Thoracic aorta (tissue), 2 donors: ENCODE measurements around the gene RUNX2. TPM values are rescaled to one million over a fixed set of nuclear protein-coding genes. Genes with fewer than 3 reads are reported as not detected.

Experiments used
- ATAC-seq: fragments of 150-250 bp; one replicate; pipeline ENCODE4 v1.8.0; 2017; ENCODE audit warnings: low read depth; ENCODE audit not compliant: insufficient number of reproducible peaks, low FRiP score
- DNase-seq: peaks from one replicate; pipeline ENCODE4 v3.0.0-alpha.2; 2020; ENCODE audit warnings: low spot score
- H3K27ac ChIP-seq, 2 donors: fragments of 200-600 bp; sonication (generic); 1 replicate in 1 of 2; 2 replicates in 1 of 2; pipeline ENCODE4 v1.5.1; 2016; ENCODE audit warnings: mild to moderate bottlenecking in 2 of 2, moderate library complexity in 2 of 2
- H3K27me3 ChIP-seq: fragments of 200-600 bp; sonication (generic); replicated peaks from 2 replicates; pipeline ENCODE4 v1.6.0; 2016; ENCODE audit warnings: mild to moderate bottlenecking; ENCODE audit not compliant: insufficient read depth
- H3K36me3 ChIP-seq: fragments of 200-600 bp; sonication (generic); one replicate; pipeline ENCODE4 v1.5.1; 2016
- H3K4me1 ChIP-seq, 2 donors: fragments of 200-600 bp; sonication (generic); 1 replicate in 1 of 2; 2 replicates in 1 of 2; pipeline versions ENCODE4 v1.5.1 to v1.6.0; 2016; ENCODE audit warnings: low read depth in 2 of 2, mild to moderate bottlenecking in 1 of 2; ENCODE audit not compliant: control insufficient read depth in 1 of 2
- H3K4me3 ChIP-seq: fragments of 200-600 bp; sonication (generic); 2 replicates; pipeline ENCODE4 v1.5.1; 2016; ENCODE audit warnings: mild to moderate bottlenecking
- H3K9me3 ChIP-seq: fragments of 200-600 bp; sonication (generic); 2 replicates; pipeline ENCODE4 v1.5.1; 2016
- total RNA-seq, 2 donors: library from RNA; depleted of rRNA; stranded (reverse); fragments of >200 nt; gene quantifications; one replicate each; pipeline versions ENCODE4 v1.1.0 to v1.2.3, GENCODE V29; 2016
- TF ChIP-seq, protein P1 (sequence below): fragments of 200-600 bp; sonication (generic); IDR thresholded peaks from one replicate; pipeline ENCODE4 v1.5.1; 2019; ENCODE audit warnings: antibody characterized with exemption

Gene RUNX2
- total RNA-seq, 2 donors from 2014 or later, result 3.2 to 7.9 TPM

DNA sequence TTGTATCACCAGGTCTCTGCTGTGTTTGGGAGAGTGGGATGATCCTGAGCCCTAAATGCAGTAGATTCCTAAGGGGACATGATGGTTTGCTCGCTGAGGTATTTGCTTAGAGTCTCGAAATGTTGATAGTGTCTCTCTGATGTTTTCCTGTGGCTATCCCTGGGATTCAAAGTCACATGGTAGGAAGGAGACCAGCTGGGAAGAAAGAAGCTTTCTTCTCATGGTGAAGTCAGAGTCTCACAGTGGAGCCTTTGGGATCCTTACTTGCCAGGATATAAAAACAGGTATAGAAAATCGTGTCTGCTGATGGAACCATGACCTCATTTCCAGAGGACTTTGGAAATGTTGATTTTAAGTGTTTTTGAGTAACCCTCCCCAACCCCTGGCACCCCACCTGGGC lies 308.9 kb downstream of the RUNX2 start:
- no peaks in the 10 kb centered on the region for H3K36me3 ChIP-seq
- TF ChIP-seq, protein P1, sequence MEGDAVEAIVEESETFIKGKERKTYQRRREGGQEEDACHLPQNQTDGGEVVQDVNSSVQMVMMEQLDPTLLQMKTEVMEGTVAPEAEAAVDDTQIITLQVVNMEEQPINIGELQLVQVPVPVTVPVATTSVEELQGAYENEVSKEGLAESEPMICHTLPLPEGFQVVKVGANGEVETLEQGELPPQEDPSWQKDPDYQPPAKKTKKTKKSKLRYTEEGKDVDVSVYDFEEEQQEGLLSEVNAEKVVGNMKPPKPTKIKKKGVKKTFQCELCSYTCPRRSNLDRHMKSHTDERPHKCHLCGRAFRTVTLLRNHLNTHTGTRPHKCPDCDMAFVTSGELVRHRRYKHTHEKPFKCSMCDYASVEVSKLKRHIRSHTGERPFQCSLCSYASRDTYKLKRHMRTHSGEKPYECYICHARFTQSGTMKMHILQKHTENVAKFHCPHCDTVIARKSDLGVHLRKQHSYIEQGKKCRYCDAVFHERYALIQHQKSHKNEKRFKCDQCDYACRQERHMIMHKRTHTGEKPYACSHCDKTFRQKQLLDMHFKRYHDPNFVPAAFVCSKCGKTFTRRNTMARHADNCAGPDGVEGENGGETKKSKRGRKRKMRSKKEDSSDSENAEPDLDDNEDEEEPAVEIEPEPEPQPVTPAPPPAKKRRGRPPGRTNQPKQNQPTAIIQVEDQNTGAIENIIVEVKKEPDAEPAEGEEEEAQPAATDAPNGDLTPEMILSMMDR, result no peak

DNA sequence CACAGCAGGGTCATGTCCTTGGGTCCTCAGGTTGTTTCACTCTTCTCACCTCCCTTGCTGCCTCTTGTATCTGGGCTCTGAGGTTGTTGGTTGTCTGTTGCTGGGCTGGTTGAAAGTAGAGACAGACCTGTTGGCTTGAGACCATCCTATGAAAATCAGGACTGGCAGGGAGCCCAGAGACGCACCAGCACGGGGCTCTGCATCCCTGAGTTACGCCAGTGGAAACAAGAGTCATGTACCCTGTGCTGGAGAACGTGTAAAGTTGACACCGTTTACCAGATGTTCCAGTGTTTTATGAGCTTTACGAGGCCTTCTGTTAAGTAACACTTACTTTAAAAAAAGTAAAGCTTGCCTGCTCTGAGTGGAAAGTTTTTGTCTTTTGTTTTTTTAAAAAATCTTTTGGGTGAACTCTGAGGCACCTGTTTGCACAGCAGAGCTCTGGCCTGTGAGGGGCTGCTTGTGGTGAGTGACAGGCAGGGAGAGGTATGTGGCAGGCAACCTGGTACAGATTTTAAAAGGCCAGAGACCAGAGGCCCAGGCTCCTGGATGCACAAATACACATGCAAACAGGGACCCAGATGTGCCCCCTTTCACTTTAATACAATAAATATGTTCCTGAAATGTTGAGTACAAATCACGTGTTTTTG lies 309.6 kb downstream of the RUNX2 start:
- Histone ChIP-seq H3K4me1 (no peaks in the 10 kb centered on the region), H3K4me3 (no peak overlapping the region), H3K36me3 (no peaks in the 10 kb centered on the region), H3K9me3 (no peaks in the 10 kb centered on the region), H3K27ac (no peak overlapping the region), H3K27me3 (no peaks in the 10 kb centered on the region)
- ATAC-seq, result no peak
- DNase-seq, result no peak
- TF ChIP-seq, protein P1, result no peak

More for the DNA sequence above, 308.9 kb downstream of the RUNX2 start:
- ATAC-seq (no peak), DNase-seq (no peak)
- Histone ChIP-seq H3K4me3 (no peak overlapping the region), H3K27me3 (no peaks in the 10 kb centered on the region), H3K4me1 (no peaks in the 10 kb centered on the region), H3K9me3 (no peaks in the 10 kb centered on the region), H3K27ac (no peak overlapping the region)

DNA sequence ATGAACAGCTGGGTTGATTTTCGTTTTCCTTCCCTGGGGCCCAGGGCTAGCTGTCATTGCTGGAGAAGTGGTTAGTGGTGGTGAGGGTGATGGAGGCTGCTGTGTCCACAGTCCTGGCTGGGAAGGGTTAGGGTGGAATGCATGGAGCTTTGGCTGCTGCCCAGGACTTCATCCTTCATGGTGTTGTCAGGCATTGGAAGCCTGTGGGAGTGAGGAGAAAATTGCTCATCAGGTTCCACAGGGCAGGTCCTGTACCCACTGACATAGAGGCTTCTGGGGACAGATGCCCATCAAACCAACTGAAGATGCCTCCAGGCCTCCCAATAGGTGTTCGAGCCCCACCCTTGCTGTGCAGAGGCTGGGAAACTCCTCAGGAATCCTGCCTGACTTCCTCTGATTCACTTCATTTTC lies 312.0 kb downstream of the RUNX2 start:
- Histone ChIP-seq H3K9me3 (no peaks in the 10 kb centered on the region), H3K36me3 (no peaks in the 10 kb centered on the region), H3K4me1 (no peaks in the 10 kb centered on the region), H3K27me3 (no peaks in the 10 kb centered on the region), H3K27ac (no peak overlapping the region), H3K4me3 (no peak overlapping the region)
- DNase-seq (no peak), ATAC-seq (no peak)
- TF ChIP-seq, protein P1, result no peak

DNA sequence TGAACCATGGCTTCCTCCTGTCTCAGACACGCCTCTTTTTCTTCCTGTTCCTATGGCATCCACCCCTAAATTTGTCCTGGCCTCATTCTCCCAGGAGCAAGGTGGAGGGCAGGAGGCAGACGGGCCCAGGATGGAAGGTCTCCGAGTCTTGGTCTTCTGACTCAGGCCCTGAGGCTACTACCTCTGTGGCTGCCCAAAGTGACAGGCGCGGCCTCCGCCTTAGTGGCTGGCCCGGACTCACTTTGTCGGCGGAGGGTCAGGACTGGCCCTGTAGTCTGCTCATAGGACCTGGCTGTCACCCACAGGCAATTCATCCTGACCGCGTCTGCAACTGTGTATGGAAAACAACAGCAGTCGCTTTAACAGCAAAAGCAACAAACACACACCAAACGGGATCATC lies 312.7 kb downstream of the RUNX2 start:
- no peaks in the 10 kb centered on the region for H3K9me3 ChIP-seq
- no peaks in the 10 kb centered on the region for H3K36me3 ChIP-seq
- TF ChIP-seq, protein P1, result no peak
- DNase-seq, result no peak
- no peaks in the 10 kb centered on the region for H3K27me3 ChIP-seq
- ATAC-seq, result no peak
- no peak overlapping the region for H3K4me3 ChIP-seq
- no peaks in the 10 kb centered on the region for H3K4me1 ChIP-seq
- H3K27ac ChIP-seq, result no peak overlapping the region

DNA sequence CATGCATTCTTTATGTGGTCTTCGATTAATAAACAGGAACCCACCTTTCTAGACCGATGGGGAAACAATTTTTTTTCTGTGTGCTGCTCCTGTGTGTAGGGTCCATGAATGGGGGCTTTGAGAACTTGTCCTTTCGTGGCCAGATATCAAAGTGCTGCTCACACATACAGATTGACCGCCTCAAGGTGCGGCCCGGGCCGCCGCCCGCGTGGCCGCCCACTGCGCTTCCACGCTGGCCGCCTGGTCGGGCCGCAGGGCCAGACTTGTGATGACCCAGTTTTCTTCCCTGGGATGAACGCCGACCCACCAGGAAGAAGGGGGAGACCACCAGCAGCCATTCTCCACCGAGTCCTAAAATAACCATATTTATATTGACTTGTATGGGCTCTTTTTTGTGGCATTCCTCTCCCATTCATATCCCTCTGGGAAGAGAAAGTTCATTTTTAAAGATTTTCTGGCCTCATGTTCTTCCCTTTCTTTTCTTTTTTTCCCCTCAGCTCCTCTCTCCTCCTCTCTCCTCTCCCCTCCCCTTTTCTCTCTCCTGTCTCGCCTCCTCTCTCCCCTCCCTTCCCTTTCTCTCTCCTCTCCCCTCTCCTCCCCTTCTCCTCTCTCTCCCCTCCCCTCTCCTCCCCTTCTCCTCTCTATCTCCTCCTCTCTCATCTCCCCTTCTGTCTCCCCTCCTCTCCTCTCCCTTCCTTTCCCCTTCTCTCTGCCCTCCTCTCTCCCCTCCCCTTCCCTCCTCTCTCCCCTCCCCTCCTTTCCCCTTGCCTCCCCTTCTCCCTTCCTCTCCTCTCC lies 314.4 kb downstream of the RUNX2 start:
- Histone ChIP-seq H3K9me3 (no peaks in the 10 kb centered on the region), H3K27ac (no peak overlapping the region), H3K36me3 (no peaks in the 10 kb centered on the region), H3K4me1 (no peaks in the 10 kb centered on the region), H3K27me3 (no peaks in the 10 kb centered on the region), H3K4me3 (no peak overlapping the region)
- TF ChIP-seq, protein P1, result no peak
- ATAC-seq (no peak), DNase-seq (no peak)
